GM21529 (cell line): Measurements from ENCODE around the gene COL26A1.

Source experiments
- ATAC-seq: cut with Tn5 transposase; IDR thresholded peaks from one replicate; pipeline ENCODE4 v1.9.1; 2021; ENCODE audit not compliant: unreplicated experiment

The COL26A1 gene

DNA sequence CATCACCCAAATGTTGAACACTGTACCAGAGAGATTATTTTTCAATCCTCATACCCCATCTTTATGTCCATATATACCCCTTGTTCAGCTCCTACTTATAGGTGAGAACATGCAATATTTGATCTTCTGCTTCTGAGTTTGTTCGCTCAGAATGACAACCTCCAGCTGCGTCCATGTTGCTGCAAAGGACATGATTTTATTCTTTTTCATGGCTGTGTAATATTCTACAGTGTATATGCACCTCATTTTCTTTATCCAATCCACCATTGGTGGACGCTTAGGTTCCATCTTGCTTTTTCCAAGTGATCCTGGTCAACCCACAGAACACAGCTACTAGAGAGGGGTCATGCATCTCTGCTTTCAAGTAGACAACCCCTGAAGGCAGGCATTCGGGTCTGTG, 166.9 kb downstream of the COL26A1 start:
- ATAC-seq = no peak

DNA sequence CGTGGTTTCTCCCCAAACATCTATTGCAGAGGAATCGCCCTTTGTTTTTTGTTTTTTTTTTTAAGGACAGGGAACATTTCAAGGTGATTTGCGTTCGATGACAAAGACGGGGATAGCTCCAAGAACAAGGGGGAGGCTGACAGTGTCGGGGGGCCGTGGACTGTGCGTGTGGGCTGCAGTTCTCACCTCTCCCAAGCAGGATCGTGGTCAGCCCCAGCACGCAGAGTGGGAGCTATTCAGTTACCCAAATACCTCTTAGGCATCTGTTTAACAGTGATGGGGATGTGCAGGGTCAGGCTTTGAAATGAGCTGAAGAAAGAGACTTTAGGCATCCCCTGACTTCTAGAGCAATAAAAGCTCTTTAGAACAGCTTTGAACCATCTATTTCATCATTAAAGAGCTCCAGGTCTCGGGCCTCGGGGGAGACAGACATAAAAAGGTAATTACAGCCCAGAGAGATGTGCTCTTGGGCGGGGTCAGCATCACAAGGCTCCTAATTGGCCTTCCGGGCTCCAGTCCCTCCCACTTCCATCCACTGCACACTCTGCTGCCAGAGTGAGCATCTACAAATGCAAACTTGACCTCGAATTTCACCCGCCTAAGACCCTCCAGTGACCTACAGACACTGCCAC, 169.2 kb downstream of the COL26A1 start:
- no peak for ATAC-seq

DNA sequence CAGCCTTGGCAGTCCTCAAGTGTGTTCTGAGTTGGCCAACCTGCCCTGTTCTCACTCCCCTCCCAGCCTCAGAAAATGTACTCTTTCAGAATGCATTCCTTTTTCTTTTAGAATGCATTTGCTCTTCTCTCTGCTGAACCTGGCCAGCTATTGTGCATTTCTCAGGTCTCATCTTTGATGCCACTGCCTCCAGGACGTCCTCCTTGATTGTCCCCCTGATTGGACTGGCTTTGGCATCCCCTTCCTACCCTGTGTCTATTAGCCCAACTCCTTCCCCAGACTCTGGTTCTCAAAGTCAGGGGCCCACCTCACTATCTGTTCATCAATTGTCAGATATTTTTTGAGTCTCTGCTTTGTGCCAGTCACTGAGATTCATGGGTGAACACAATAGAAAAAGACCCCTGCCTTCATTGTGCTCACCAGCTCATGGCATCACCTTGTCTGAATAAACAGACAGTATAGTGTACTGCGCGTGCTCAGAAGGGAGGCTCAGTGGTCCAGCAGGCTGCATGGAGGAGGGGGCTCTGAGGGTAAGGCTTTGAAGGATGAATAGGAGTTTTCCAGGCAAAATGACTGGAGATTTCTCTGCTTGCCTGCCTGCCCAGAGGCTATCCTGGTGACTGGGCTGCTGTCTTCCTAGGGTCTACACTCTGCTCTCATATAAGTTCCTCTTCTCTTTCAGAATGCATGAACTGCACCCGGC, 169.9 kb downstream of the COL26A1 start:
- ATAC-seq = no peak

DNA sequence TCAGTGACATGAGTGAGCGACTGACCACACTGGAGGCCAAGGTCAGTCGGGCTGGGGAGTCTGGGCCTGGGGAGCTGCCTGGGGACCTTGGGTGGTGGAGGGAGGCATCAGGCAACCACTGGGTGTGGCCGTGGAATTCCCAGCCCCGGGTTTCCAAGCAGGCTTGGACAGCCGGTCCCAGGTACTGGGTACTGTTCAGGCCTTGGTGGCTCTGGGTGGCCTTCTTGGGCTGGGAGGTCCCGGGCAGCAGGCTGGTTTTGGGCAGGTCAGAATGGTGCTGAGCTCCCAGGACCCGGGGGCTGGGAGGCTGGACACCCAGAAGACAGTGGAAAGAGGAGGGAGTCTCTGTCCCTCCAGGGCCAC, 170.4 kb downstream of the COL26A1 start:
- ATAC-seq = no peak

DNA sequence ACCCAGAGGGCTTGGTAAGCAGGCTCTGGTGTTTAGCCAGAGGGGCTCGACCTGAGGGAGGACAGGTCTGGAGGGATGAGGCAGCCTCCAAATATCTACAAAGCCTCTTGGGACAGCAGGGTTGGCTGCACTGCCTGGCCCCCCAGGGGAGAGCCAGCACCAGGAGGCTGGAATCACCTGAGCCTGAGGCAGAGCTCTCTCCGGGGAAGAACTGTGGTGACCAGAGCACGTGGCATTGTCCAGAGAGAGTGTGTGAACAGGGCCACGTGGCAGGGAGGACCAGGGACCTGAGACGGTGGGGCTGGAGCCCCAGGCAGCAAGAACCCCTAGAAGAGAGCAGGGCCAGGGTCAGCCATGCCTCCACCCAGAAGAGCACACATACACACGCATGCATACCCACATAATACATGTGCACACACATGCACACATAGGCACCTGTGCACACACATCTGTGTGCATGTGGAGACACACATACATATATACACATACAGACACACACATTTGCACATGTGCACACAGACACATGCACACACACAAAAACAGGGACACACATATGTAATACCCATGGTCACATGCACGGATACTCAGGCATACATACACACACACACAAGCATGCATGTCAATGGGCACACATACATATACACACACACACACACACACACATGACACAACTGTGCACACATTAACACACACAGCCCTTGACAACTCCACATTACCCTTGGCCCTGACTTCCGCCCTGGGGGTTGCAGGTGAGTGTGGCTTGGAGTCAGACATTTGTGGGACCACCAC, 171.5 kb downstream of the COL26A1 start:
- no peak for ATAC-seq

DNA sequence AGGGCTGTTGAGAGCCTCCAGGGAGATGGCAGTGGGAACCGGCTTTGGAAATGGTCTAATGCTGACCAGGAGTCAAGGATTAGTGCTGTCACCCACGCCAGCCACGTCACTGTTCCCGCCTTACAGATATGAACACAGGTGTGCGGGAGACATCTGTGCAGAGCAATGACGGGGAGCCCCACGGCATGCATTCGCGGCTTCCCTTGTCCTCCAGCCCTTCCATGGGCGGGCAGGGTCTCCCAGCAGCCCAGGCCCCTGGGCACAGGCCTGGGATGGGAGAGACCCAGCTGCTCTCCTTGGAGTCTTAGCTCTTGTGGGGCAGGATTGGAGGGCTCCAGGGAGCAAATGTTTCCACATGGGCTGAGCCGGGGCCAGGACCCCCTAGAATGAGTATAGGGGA, 172.2 kb downstream of the COL26A1 start:
- ATAC-seq = no peak

DNA sequence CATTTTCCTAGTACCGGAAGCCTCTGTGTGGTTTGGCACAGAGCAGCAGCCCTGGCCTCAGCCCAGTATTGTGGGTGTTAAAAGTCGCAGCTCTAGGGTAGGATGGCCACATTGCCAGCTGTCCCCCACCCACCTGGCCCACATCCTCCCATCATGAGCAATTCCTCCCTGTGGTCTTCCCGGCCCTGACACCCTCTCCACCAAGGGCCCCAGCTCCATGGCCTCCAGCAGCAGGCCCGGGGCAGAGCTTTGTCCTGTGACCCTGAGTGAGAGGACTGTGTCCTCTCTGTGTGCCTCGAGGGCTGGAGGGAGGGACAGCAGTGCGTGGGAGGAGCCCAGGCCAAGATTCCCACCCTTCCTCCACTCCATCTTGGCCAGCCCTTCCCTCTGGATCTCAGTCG, 172.7 kb downstream of the COL26A1 start:
- no peak for ATAC-seq

DNA sequence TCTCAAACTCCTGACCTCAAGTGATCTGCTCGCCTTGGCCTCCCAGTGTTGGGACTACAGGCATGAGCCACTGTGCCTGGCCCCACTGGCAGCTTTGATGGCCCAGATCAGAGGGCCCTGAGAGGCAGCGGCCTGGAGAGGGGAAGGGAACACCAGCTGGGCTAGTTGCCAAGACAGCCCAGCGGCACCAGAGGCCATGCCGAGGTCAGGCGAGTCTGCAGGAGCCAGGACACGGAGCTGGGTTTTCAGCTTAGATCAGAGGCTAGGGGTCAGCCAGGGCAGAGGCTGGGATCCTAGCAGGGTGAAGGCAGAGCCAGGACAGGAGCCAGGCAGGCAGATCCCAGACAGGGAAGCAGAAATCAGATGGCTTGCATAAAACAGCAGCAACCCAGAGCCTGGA, 173.6 kb downstream of the COL26A1 start:
- no peak for ATAC-seq

DNA sequence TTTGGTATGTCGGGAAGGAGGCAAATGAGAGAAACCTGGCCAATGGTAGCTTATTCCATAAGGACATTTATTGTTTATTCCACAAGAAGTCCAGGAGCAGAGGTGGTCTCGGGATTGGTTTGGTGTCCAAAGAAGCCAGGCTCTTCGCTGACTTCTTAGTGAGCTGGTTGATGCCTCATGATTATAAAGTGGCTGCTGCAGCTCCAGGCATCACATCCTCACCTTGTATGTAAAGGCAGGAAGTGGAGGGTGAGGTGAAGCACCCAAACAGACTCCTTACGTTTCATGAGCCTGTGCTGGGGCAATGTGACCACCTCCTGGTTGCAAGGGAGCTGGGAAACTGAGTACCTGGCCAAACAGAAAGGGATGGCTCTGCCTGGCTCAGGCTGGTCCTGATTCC, 174.0 kb downstream of the COL26A1 start:
- no peak for ATAC-seq

DNA sequence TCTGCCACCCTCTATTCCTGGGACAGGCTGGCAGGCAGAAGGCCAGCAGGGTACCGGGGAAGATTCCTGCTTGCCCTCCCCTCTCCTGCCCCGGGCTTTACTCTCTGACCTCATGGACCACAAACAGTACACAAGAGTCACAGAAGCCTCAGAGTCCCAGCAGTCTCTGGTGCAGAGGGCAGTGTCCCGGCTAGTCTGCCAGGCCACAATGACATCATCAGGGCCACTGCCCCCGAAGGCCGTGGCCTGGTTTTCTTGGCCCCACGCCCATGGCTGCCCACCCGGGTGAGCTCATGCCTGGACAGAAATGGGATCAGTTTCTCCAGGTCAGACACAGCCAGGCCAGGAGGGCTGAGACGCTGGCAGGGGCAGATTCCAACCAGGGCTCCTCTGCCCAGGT, 174.5 kb downstream of the COL26A1 start:
- ATAC-seq = no peak

DNA sequence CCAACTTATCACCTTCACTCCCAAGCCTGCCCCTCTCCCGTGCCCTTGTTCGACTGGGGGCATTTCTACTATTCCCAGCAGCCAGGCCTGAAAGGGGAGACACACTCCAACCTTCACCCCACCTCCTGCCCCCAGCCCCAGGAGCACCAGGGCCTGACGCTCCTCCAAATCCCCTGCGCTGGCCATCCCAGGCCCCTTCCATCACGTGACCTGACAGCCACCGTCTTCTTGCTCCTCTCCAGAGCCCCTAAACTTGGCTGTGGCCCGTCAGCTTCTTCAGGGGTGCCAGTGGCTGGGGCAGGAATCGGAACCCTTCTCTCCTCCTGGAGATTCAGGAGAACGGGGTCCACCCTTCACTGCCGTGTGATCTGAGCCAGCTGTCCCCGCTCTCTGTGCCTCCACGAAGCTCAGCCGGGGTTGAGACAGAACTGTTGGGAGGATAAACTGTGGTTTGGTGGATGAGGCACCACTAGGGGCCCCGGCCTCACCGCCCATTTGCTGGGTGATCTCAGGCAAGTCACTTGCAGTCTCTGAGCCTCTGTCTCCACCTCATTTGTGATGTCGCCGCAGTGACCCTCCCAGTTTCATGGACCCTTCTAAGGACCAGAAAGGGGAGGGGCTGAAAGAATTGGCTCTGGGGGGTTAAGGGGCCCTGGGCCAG, 175.4 kb downstream of the COL26A1 start:
- ATAC-seq = no peak

DNA sequence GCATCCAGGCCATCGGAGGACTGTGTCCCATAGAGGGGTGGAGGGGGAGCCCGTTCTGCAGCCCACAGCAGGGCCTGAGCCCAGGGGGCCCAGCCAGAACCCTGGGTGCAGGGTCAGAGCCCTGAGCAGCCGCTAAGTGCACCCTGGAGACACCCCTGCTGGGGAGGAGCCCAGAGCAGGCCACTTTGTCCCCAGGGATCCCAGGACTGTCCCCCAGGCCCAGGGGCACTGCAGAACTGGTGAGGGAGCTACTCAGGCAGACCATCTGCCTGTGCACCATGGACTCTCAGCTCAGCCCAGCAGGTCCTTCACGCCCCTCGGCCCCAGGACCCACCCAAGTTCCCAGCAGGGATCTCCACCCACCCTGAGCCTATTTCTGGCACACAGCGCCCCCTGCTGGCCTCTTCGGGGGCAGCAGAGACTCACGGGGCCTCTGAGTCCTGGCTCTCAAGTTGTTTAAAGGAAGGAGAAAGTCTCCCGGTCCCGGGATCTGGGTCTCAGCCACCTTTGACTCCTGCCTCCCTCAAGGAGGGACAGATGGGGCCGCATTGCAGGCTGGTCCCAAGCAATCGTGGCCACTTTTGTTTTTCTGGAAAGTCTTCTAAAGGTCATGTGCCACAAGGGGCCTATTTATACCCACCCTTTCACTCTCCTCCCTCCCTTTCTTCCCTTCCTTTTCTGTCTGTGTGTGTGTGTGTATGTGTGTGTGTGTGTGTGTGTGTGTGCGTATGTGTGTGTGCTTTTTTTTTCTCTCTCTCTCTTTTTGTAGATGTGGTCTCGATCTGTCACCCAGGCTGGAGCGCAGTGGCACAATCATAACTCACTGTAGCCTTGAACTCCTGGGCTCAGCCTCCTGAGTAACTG, 176.2 kb downstream of the COL26A1 start:
- ATAC-seq = no peak

DNA sequence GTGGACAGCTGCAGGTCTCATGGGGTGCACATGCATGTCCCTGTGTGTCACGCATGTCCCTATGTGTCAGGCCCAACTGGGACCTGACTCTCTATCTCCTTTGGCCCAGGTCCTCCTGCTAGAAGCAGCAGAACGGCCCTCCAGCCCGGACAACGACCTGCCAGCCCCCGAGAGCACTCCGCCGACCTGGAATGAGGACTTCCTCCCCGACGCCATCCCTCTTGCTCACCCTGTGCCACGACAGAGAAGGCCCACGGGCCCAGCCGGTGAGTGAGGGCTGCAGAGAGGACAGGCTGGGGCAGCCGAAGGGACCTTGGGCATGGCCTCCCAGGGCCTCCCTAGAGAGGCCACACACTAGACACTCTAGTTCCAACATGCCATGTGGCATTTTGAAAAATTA, 177.1 kb downstream of the COL26A1 start:
- no peak for ATAC-seq

DNA sequence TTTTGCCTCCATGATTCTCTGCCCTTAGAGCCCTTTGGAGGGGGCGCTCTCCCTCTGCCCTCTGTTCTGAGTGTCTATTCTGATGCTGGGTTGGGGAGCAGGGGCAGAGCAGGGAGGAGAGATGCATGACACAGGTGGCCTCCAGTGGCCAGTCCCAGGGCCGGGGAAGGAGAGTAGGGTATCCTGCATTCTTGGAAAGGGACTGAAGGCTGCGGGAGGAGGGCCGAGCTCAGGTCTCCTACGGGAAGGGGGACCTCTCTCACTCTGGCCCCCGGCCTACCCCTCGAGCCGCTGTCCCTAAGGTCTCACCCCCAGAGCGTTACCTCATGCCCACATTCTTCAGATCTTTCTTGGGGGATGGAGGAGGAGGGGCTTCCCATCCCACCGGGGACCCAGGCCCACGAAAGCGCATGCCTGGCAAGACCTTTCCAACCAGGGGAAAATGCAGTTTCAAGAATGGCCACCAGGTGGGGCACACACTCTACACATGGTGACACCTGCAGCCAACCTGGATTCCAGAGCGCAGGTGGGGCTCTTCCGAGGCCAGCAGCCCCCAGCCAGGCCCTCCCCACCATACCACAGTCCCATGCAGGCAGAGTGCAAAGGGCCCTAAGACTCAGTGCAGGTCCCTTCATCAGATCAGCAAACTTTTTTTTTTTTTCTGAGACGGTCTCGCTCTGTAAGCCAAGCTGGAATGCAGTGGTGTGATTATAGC, 180.0 kb downstream of the COL26A1 start:
- no peak for ATAC-seq

DNA sequence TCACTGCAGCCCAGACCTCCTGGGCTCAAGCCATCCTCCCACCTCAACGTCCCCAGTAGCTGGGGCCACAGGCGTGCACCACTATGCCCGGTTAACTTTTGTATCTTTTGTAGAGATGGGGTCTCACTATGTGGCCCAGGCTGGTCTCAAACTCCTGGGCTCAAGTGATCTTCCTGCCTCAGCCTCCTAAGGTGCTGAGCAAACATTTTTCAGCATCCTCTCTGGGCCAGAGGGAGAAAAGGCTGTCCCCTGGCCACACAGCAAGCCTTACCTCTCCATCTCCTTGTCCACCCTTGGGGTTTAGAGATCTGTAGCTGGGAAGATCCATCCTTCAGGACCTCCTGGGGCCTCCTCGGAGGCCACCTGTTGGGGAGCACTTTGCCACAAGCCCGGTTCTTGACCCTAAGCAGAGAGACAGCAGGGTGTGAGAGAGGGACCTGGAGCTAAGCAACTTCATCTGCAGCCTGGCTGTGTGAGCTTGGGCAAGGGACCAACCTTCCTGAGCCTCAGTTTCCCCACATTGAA, 180.6 kb downstream of the COL26A1 start:
- no peak for ATAC-seq

DNA sequence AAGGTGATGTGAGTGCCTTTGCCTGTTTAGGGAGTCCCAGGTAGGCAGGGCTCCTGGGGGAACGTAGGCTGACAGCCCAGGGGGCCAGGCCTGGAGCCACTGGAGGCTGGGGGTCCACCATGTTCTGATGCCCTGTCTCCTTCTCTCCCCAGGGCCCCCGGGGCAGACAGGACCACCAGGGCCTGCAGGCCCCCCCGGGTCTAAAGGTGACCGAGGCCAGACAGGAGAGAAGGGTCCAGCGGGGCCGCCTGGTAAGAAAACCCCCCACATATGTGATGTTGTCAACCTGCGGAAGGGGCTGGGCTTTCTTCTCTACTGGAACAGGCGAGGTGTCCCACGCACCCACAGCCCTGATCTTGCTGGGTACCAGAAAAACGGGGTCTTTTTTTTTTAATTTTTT, 181.2 kb downstream of the COL26A1 start:
- no peak for ATAC-seq

DNA sequence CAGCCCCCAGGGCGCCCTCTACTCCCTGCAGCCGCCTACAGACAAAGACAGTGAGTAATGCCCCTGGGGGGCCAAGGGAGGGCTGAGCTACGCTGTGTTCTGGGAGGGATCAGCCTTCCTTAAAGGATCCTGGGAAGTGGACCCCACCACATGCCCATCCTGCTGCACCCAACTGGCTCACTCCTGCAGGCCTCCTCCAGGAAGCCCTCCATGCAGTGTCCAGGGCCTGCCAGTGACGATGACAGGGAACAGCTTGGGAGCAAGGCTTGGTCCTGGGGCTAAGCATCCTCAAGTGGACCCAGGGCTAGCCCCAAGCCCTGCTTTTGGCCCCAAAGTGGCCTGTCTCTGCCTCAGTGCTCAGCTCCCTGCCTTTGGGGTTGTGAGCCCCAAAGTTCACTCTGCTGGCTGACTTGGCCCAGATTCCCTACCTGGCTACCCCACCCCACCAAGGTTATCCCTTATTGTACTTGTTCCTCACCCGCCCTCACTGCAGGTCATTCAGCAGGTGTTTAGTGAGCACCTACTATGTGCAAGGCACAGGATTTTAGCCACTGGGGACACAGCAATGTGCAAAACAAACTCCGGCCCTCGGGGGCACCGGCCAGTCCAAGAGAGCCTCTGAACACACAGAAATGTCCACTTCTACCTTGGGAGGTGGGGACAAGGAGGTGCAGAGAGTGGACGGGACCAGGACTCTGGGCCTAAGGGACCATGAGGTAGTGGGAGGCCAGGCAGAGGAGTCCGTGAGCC, 182.9 kb downstream of the COL26A1 start:
- ATAC-seq = no peak

DNA sequence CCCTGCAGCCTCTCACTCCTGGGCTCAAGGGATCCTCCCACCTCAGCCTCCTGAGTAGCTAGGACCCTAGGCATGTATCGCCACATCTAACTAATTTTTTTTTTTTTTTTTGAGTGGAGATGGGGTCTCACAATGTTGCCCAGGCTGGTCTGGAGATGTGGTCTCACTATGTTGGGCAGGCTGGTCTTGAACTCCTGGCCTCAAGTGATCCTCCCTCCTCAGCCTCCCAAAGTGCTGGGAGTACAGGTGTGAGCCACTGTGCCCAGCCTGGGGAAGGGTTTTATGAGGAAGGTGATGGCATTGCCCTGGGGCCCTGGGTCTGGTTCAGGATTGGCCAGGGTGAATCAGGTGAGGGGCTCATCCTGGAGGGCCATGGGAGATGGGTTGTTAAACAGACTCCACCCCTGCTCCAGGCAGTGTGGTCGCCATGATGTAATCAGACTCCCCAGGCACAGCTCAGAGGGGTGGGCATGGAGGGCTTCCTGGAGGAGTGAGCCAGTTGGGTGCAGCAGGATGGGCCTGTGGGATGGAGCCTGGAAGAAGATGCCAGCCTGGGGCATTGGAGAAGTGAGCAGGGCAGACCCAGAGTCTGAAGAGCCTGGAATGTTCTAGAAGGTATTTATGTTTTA, 183.7 kb downstream of the COL26A1 start:
- no peak for ATAC-seq
